Activated CD4-positive, alpha-beta T cell treated with anti-CD3 and anti-CD28 coated beads, Interleukin-2, amount 50 U/mL, for 4 hours (primary cell): ENCODE data around the gene DYSF.
"Not testable (repeated sequence)": the region's sequence is repeated elsewhere in the genome, so short reads cannot be mapped to it uniquely, and the experiment has no call there.

ENCODE experiments used
- DNase-seq, 2 experiments: peaks; one replicate each; pipeline ENCODE4 v3.0.0-alpha.2; 2020

Gene DYSF

DNA sequence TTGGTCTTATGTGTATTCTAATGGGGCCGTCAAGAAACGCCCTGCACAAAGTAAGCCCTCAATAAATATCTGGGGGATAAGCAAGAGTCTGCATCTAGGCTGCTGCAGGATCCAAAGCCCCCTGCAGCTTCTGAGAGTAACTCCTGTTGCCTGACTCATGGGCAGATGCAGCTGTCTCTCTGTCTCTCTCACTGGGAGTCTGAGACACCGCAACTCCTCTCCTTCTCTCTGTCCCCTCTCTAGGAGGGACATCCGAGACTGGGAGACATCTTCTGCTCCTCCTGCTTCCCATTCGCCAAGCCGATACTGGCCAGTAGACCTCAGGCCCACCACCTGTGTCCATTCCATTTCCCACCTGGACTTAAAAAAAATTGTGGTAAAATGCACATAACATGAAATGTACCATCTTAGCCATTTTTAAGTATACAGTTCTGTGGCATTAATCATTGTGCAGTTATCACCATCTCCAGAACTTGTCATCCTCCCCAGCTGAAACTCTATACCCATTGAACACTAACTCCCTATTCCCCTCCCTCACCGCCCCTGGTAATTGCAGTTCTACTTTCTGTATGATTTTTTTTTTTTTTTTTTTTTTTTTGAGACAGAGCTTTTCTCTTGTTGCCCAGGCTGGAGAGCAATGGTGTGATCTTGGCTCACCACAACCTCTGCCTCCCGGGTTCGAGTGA, 20.1 kb downstream of the DYSF start:
- no peak for DNase-seq

GRCh38 chr2:71474116-71474743, 20.9 kb downstream of the DYSF start:
- DNase-seq = no peak

DNA sequence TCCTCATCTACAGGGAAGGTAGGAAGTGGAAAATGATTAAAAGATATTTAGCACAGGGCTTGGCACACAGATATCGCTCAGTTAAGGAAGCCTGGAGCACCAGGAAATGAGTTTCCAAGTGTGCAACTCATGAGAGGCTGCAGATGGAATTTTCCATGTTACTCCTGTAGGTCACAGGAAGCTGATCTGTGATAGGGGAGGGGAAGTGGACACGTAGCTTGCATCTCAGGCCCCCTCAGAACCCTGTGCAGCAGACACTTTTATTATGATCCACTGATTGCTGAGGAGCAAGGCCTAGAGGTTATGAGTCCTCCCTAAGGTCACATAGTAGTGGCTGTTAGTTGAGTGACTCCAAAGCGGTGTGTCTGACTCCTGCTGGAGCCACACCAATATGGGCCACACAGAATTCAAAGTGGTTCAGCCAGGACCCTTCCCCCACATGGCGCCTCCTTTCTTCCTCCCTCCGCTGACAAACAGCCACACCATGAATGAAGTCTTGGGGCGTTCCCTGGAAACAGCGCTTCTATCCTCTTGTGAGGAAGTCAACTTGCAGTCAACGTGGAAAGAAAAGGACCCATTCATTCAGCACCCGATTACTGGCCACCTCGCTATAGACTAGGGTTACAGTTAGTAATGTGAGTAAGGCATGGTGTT, 21.5 kb downstream of the DYSF start:
- no peak for DNase-seq

- DNase-seq = no peak
Measured at GRCh38 chr2:71476495-71476894, 23.1 kb downstream of the DYSF start.

DNA sequence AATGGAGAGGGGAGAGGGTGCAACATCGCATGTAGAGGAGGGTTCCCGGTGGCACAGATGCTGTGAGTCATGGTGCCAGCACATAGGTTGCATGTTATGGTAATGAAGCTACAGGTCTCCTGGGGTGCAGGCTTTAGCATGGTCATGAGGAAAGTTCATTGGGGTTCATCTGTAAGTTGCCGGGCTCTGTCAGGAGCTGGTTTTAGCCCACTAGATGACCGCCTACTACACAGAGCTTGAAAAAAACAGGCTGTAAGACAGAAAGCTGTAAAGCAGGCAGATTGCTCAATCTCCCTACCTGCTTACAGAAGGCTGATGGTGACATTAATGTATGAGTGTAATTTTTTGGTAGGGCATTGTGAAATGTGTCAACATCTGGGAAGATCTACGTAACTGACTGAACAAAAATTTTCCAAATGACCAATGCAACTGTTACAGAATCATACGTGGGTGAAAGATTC, 23.9 kb downstream of the DYSF start:
- no peak for DNase-seq

- no peak for DNase-seq
Measured at GRCh38 chr2:71478806-71479205, 25.4 kb downstream of the DYSF start.

DNA sequence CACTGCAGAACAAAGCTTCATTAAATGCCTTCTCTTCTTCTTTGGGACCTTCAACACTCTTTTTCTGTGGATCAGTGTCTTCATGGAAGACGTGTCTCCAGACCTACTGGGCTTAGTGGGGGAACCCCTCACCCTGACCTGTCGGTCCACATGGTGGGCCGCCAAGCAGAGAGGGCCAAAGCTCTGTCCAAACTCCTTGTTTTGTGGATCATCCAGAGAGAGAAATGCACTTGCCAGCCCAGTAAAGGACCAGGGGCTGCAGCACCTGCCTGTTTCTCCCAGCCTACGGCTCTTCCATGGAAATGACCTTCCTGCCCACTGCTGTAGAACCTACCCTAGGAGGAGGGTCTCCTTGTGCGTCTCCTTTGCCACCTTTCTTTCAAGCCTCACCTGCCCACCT, 25.9 kb downstream of the DYSF start:
- no peak for DNase-seq

DNA sequence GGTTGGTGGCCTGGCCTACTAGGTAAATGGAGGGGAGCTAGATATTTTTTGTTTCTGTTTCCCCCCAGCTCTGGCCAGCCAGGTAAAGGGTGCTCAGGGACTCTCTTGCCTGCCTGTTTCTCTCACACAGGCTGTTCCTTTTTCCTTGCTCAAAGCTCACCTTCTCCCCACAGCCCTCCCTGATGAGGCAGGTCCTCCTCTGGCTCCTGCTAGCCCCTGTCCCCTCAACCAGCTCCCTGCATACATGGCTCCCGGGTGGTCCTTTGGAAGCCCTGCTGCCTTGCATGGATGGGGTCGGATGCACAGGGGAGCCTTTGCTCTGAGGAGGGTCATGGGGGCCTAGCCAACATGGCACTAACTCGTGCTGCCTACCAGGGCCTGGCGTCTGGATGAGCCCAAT, 27.8 kb downstream of the DYSF start:
- no peak for DNase-seq

- DNase-seq = no peak
Measured at GRCh38 chr2:71482055-71482454, 28.7 kb downstream of the DYSF start.

GRCh38 chr2:71483246-71483645, 29.9 kb downstream of the DYSF start:
- no peak for DNase-seq

DNA sequence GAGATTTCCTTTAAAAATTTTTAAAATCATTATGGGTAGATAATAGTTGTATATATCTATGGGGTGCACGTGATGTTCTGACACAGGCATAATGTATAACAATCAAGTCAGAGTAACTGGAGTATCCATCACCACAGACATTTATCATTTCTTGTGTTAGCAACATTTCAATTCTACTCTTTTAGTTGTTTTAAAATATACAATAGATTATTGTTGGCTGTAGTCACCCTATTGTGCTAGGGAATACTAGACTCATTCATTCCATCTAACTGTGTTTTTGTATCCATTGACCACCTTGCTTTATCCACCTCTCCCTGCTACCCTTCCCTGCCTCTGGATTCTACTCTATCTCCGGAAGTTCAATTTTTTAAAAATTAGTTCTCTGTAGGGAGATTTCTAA, 31.0 kb downstream of the DYSF start:
- DNase-seq = no peak

DNA sequence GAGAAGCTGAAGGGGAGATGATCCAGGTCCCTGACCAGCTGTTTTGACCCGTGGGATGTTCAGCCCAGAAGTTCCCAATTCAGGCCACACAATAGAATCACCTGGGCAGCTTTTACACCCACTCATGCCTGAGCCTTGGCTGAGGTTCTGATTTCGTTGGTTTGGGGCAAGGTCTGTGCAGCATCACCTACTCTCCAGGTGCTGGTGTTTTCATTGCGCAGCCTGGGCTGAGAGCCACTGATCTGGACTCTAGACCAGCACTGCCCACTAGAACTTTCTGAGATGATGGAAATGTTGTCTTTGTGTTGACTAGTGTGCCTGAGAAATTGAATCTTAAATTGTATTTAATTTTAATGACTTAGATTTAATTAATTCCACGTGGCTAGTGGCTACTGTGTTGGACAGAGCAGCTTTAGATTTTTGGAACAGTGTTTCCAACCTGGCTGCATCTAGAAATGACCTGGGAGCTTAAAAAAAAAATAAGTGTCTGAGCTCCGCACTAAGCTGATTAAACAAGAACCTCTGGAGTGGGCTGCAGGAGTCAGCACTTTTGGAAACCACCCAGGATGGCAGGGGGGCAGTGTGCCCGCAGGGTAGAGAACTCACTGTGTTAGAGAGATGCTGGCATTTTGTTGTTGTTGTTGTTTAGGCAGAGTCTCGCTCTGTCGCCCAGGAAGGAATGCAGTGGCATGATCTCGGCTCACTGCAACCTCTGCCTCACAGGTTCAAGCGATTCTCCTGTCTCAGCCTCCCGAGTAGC, 33.7 kb downstream of the DYSF start:
- DNase-seq = no peak

- not testable (repeated sequence) for DNase-seq
Measured at GRCh38 chr2:71491551-71491950, 38.2 kb downstream of the DYSF start.

DNA sequence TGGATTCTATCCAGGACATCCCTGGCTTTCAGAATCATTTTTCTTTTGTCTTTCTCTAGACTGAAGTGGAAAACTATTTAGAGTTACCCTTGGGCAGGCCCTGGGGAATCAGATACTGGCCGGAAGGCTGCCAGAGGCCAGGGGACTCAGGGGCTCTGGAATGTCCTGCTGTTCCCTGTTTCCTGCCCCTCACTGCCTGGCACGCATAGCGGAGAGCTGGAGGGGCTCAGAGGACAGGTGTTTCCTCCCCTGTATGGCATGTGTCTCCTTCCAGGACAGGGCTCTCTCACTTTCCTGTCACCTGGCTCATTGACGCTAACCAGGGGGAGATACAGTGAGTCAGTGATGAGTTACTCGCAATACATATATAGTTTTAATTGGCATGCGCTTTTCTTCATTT, 38.8 kb downstream of the DYSF start:
- no peak for DNase-seq

DNA sequence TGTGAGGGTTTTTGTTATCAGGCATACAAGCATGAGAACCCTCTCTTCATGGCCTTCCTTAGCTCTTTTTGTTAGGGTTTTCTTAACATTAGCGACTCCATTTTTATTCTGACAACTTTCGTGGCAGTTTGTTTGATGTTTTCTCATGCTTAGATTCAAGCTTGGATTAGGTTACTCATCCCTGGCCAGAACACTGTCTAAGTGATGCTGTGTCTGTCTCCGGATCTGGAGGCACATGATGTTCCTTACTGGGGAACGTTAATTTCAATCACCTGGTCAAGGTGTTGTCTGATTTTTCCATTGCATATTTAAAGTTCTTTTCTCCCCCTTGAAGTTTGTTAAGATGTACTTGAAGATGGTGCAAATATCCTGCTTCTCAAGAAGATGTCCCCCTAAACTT, 40.7 kb downstream of the DYSF start:
- DNase-seq = no peak

GRCh38 chr2:71494523-71495155, 41.3 kb downstream of the DYSF start:
- DNase-seq = no peak

DNA sequence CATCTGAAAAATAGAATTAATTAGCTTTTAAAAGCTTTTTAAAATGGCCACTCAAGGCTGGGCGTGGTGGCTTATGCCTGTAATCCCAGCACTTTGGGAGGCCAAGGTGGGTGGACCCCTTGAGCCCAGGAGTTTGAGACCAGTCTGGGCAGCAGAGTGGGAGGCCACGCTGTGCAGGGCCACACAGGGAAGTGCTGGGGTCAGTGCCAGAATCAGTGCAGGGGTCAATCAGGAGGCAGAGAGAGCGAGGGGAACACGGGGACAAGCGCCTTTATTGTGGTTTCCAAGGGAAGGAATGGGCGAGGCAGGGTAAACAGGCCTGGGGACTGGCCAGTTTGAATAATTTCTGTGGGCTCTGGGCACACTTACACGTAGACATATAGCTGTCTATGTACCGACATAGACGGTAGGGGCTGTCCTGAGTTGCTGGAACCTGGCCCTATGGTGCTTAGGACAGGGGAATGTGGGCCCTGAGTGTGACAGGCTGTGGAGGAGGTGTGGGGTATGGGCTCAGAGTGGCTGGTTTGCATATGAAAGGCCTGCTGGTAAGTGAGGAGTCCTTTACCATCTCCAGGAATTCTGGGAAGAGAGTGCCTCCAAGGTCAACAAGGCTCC, 42.9 kb downstream of the DYSF start:
- no peak for DNase-seq

- no peak for DNase-seq
Measured at GRCh38 chr2:71498261-71498701, 44.9 kb downstream of the DYSF start.

- no peak for DNase-seq
Measured at GRCh38 chr2:71499691-71500090, 46.3 kb downstream of the DYSF start.

DNA sequence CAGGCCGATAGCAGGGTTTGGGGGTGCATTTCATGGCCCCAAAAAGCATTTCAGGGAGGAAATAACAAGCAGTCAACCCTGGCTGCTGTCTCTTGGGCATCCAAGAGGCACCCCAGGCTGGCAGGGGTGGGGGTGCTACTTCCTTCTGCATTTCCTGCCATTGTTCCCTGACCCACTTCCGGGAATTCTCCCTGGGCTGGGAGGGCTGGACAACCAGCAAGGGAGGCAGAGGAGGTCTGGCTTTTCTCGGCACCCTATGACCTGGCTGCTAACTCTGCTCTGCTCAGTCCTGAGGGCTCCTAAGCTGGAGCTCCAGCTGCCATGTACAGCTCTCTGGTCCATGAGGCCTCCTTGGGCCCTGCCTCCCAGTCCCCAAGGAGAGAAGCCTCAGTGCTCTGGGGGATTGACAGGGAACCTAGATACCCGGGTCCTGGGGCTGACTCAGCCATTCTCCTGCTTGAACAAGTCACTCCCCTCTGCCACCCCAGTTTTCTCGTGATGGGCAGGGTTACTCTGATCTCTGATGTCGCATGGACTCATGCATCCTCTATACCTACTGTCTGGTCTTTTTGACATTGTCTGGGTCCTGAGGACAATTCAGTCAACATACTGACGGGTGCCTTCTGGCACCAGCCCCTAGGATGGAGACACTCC, 47.2 kb downstream of the DYSF start:
- DNase-seq = no peak

DNA sequence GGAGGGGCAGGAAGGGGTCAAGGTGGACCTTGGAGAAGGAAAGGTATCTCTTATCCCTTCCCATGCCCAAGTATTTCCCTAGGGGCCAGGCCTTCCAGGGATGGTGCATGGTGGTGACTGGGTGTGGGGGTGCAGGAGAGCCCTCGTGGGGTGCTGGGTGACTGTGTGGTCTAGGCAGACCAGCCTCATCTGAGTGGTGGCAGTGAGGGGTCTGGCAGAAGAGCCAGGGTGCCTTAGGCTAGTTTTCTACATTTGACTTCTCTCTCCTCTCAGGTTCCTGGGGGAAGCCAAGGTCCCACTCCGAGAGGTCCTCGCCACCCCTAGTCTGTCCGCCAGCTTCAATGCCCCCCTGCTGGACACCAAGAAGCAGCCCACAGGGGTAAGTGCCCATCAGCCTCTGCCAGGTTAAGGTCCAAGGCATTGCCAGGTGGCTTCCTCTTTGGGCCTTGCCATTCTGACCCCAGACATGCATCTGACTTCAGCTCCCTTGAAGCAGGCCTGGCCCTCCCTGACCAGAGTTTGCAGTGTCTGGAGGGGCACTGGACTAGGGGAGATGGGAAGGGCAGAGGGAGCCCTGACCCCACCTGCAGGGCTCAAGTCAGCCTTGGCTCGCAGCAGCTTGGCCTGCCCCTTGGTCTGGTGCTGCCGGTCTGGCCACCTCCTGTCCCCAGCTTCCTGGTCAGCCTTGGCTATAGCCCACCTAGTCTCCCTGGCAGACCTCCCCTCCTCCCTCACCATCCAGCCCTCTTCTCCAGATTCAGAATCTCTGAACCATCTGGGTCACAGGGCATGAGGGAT, 49.8 kb downstream of the DYSF start:
- no peak for DNase-seq
